Measurements from ENCODE around the gene FPGS.

DNA sequence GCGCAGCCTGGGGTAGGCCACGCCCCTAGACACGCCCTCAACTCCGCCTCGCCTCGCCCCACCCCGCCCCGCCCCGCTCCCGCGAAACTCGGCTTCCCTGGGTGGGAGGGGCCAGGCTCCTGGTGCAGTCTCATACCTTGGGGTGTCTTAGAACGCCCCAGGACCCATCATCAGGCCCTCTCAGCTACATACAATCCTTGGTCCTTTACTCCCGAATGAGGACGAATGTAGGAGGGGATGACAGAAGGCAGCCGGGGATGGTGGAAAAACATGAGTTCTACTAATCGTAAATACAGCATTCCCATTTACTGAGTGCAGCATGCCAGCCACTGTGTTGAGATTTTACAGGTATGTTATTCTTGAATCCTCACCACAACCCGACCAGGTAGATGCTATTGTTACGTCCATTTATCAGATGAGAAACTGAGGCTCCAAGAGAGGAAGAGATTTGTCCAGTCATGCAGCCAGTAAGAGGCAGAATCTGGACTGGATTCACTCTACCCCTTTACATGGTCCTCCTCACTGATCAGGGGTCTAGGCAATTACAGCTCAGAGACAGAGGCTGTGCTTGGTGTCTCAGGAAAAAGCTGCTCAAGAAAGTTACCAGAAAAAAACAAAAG is 31.0 kb upstream of the FPGS start:
- TF ChIP-seq, protein P1, sequence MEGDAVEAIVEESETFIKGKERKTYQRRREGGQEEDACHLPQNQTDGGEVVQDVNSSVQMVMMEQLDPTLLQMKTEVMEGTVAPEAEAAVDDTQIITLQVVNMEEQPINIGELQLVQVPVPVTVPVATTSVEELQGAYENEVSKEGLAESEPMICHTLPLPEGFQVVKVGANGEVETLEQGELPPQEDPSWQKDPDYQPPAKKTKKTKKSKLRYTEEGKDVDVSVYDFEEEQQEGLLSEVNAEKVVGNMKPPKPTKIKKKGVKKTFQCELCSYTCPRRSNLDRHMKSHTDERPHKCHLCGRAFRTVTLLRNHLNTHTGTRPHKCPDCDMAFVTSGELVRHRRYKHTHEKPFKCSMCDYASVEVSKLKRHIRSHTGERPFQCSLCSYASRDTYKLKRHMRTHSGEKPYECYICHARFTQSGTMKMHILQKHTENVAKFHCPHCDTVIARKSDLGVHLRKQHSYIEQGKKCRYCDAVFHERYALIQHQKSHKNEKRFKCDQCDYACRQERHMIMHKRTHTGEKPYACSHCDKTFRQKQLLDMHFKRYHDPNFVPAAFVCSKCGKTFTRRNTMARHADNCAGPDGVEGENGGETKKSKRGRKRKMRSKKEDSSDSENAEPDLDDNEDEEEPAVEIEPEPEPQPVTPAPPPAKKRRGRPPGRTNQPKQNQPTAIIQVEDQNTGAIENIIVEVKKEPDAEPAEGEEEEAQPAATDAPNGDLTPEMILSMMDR (conservative IDR thresholded peaks at IDR 0.05): no peak
- TF ChIP-seq ZFX (IDR thresholded peaks at IDR 0.05): no peak

Data from C4-2B (cell line).